Prostate gland (tissue), 2 donors: ENCODE data around the gene FTCDNL1.

Experiments
- POLR2A ChIP-seq: fragments of 450-650 bp; IDR thresholded peaks from one replicate; pipeline ENCODE4 v1.6.1; 2016; ENCODE audit warnings: antibody characterized with exemption, mild to moderate bottlenecking
- POLR2AphosphoS5 ChIP-seq: sonication (generic); formaldehyde crosslinking; IDR thresholded peaks from one replicate; pipeline ENCODE4 v1.6.1; 2017; ENCODE audit warnings: antibody characterized with exemption
- TF ChIP-seq, protein P1 (sequence below), 4 experiments: fragments of 200-600 bp in 2 of 4; fragments of 450-650 bp in 2 of 4; sonication (generic) in 2 of 4; IDR thresholded peaks; 1 replicate in 3 of 4; 2 replicates in 1 of 4; pipeline ENCODE4 v1.5.1; 2016 to 2019; ENCODE audit warnings: antibody characterized with exemption in 4 of 4, mild to moderate bottlenecking in 2 of 4, moderate library complexity in 2 of 4

- TF ChIP-seq, protein P1, sequence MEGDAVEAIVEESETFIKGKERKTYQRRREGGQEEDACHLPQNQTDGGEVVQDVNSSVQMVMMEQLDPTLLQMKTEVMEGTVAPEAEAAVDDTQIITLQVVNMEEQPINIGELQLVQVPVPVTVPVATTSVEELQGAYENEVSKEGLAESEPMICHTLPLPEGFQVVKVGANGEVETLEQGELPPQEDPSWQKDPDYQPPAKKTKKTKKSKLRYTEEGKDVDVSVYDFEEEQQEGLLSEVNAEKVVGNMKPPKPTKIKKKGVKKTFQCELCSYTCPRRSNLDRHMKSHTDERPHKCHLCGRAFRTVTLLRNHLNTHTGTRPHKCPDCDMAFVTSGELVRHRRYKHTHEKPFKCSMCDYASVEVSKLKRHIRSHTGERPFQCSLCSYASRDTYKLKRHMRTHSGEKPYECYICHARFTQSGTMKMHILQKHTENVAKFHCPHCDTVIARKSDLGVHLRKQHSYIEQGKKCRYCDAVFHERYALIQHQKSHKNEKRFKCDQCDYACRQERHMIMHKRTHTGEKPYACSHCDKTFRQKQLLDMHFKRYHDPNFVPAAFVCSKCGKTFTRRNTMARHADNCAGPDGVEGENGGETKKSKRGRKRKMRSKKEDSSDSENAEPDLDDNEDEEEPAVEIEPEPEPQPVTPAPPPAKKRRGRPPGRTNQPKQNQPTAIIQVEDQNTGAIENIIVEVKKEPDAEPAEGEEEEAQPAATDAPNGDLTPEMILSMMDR (IDR thresholded peaks at IDR 0.05), result no peak
- TF ChIP-seq POLR2AphosphoS5 (no peak), POLR2A (no peak)
These were observed 58.6 kb downstream of the FTCDNL1 start for GRCh38 chr2:199792381-199792780.
